ENCODE measurements around the gene EFCAB5.
A peak's percentile ranks its signal among the peaks of the same experiment; 100 is the strongest.
"Not testable (repeated sequence)": the region's sequence is repeated elsewhere in the genome, so short reads cannot be mapped to it uniquely, and the experiment has no call there.

EFCAB5 gene

GRCh38 chr17:30021708-30022317 is 80.4 kb downstream of the EFCAB5 start:
- DNase-seq, result peak; percentile 59

- DNase-seq, result not testable (repeated sequence)
Observed at GRCh38 chr17:30025325-30025724, 83.9 kb downstream of the EFCAB5 start.

- no peak for DNase-seq
Observed at GRCh38 chr17:30027676-30028075, 86.2 kb downstream of the EFCAB5 start.

GRCh38 chr17:30031214-30031869 is 89.9 kb downstream of the EFCAB5 start:
- DNase-seq, result no peak

GRCh38 chr17:30035369-30035768 is 93.9 kb downstream of the EFCAB5 start:
- DNase-seq, result no peak

GRCh38 chr17:30040719-30041518 is 99.5 kb downstream of the EFCAB5 start:
- DNase-seq, result peak; percentile 26

- DNase-seq, result no peak
Observed at GRCh38 chr17:30041551-30041950, 100.1 kb downstream of the EFCAB5 start.

GRCh38 chr17:30062372-30062771 is 120.9 kb downstream of the EFCAB5 start:
- no peak for DNase-seq

- no peak for DNase-seq
Observed at GRCh38 chr17:30064738-30065137, 123.3 kb downstream of the EFCAB5 start.

- DNase-seq, result no peak
Observed at GRCh38 chr17:30068465-30068864, 127.0 kb downstream of the EFCAB5 start.

GRCh38 chr17:30074254-30074653 is 132.8 kb downstream of the EFCAB5 start:
- DNase-seq, result no peak

- no peak for DNase-seq
Observed at GRCh38 chr17:30074730-30075129, 133.3 kb downstream of the EFCAB5 start.

GRCh38 chr17:30082773-30083172 is 141.3 kb downstream of the EFCAB5 start:
- no peak for DNase-seq

GRCh38 chr17:30084788-30085187 is 143.4 kb downstream of the EFCAB5 start:
- no peak for DNase-seq

GRCh38 chr17:30086896-30087295 is 145.5 kb downstream of the EFCAB5 start:
- no peak for DNase-seq

- DNase-seq, result not testable (repeated sequence)
Observed at GRCh38 chr17:30087431-30087830, 146.0 kb downstream of the EFCAB5 start.

GRCh38 chr17:30091121-30091670 is 149.8 kb downstream of the EFCAB5 start:
- DNase-seq, result no peak

GRCh38 chr17:30091771-30092170 is 150.3 kb downstream of the EFCAB5 start:
- DNase-seq, result no peak

GRCh38 chr17:30092886-30093285 is 151.5 kb downstream of the EFCAB5 start:
- no peak for DNase-seq

- peak; percentile 75 for DNase-seq
Observed at GRCh38 chr17:30093463-30094147, 152.2 kb downstream of the EFCAB5 start.

GRCh38 chr17:30095507-30096244 is 154.2 kb downstream of the EFCAB5 start:
- DNase-seq, result peak; percentile 55

GRCh38 chr17:30101686-30102390 is 160.4 kb downstream of the EFCAB5 start:
- no peak for DNase-seq
